Colonic mucosa (tissue), 4 donors: ENCODE measurements around the gene CDR2L. TPM values are rescaled to one million over a fixed set of nuclear protein-coding genes. Genes with fewer than 3 reads are reported as not detected.
"Not testable (repeated sequence)": the region's sequence is repeated elsewhere in the genome, so short reads cannot be mapped to it uniquely, and the experiment has no call there.

ENCODE experiments used
- DNase-seq: peaks from one replicate; pipeline ENCODE4 v3.0.0-alpha.2; 2020
- H3K27ac ChIP-seq: fragments of 200-600 bp; one replicate; pipeline ENCODE4 v1.8.0; 2021
- H3K27me3 ChIP-seq: fragments of 200-600 bp; one replicate; pipeline ENCODE4 v1.8.0; 2021
- H3K36me3 ChIP-seq: fragments of 200-600 bp; one replicate; pipeline ENCODE4 v1.8.0; 2021
- H3K4me1 ChIP-seq: fragments of 200-600 bp; one replicate; pipeline ENCODE4 v1.8.0; 2021; ENCODE audit warnings: mild to moderate bottlenecking
- H3K4me3 ChIP-seq: fragments of 200-600 bp; one replicate; pipeline ENCODE4 v1.8.0; 2021
- H3K9ac ChIP-seq, 2 donors: one replicate each; pipeline ENCODE4 v1.7.0; 2013; ENCODE audit warnings: control low read depth in 2 of 2, low read depth in 2 of 2, low read length in 2 of 2
- H3K9me3 ChIP-seq: fragments of 200-600 bp; one replicate; pipeline ENCODE4 v1.8.0; 2021
- CTCF ChIP-seq: fragments of 200-600 bp; IDR thresholded peaks from one replicate; pipeline ENCODE4 v1.8.0; 2022; ENCODE audit warnings: antibody characterized with exemption, mild to moderate bottlenecking
- intact Hi-C: fragments of 100-400 bp; cut with DNase I; formaldehyde crosslinking; loops from one replicate; pipeline ENCODE4 v1.14.1; 2022
- total RNA-seq, 2 donors: library from RNA; stranded (reverse); fragmentation: NEBNext Ultra II Directional in 1 of 2; extraction: Animal tissue kit (Norgen Biotek cat#: 25700) in 1 of 2; gene quantifications; one replicate each; pipeline ENCODE4 v1.2.1, GENCODE V29; 2021
- donor health status: healthy.
- donor health status: DM: no; HTN: no; CAD: no.
- donor health status: DM: no; HTN: no; CAD: no.

Gene CDR2L
- total RNA-seq, 2 donors from 2014 or later: 3.7 to 4.1 TPM

GRCh38 chr17:75036643-75037268, 49.3 kb downstream of the CDR2L start:
- H3K9ac ChIP-seq: peak overlapping the region in 1 of 2 donors; percentile 49
- peaks cover 21% of the 10 kb centered on the region for H3K36me3 ChIP-seq
- no peaks in the 10 kb centered on the region for H3K27me3 ChIP-seq
- peak; percentile 92 for DNase-seq
- H3K4me1 ChIP-seq: peaks cover 3% of the 10 kb centered on the region
- no peak overlapping the region for H3K4me3 ChIP-seq
- no peak for TF ChIP-seq CTCF
- H3K27ac ChIP-seq: peak overlapping the region; percentile 72
- no peaks in the 10 kb centered on the region for H3K9me3 ChIP-seq
- intact Hi-C loops: no loop called here

- H3K4me1 ChIP-seq: no peaks in the 10 kb centered on the region
- peaks cover 21% of the 10 kb centered on the region for H3K36me3 ChIP-seq
- no peak overlapping the region for H3K27ac ChIP-seq
- DNase-seq: no peak
- H3K9ac ChIP-seq: no peak overlapping the region
- no peak overlapping the region for H3K4me3 ChIP-seq
- intact Hi-C loops: no loop called here
- no peaks in the 10 kb centered on the region for H3K27me3 ChIP-seq
- no peak for TF ChIP-seq CTCF
- no peaks in the 10 kb centered on the region for H3K9me3 ChIP-seq
Measured at GRCh38 chr17:75039238-75039637, 51.8 kb downstream of the CDR2L start.

- H3K27me3 ChIP-seq: no peaks in the 10 kb centered on the region
- no peak for TF ChIP-seq CTCF
- no peak overlapping the region for H3K27ac ChIP-seq
- no peak overlapping the region for H3K4me3 ChIP-seq
- H3K4me1 ChIP-seq: no peaks in the 10 kb centered on the region
- H3K36me3 ChIP-seq: peaks cover 21% of the 10 kb centered on the region
- DNase-seq: no peak
- no peak overlapping the region for H3K9ac ChIP-seq
- intact Hi-C loops: no loop called here
- no peaks in the 10 kb centered on the region for H3K9me3 ChIP-seq
Measured at GRCh38 chr17:75041656-75042280, 54.3 kb downstream of the CDR2L start.

- H3K4me3 ChIP-seq, intact Hi-C loops, DNase-seq, H3K27me3 ChIP-seq, H3K27ac ChIP-seq, H3K4me1 ChIP-seq, H3K9ac ChIP-seq, H3K9me3 ChIP-seq: not testable (repeated sequence)
- peaks cover 15% of the 10 kb centered on the region for H3K36me3 ChIP-seq
Measured at GRCh38 chr17:75043789-75044188, 56.4 kb downstream of the CDR2L start.

- no peak for DNase-seq
- Histone ChIP-seq H3K27ac (no peak overlapping the region), H3K27me3 (no peaks in the 10 kb centered on the region), H3K36me3 (peaks cover 9% of the 10 kb centered on the region), H3K9ac (no peak overlapping the region), H3K4me1 (no peaks in the 10 kb centered on the region), H3K4me3 (no peak overlapping the region), H3K9me3 (no peaks in the 10 kb centered on the region)
- intact Hi-C loops: no loop called here
- TF ChIP-seq CTCF: no peak
Measured at GRCh38 chr17:75044716-75045115, 57.3 kb downstream of the CDR2L start.

- Histone ChIP-seq H3K9ac (peak overlapping the region; percentile 95 to 98), H3K4me3 (peak overlapping the region; percentile 92), H3K27ac (peak overlapping the region; percentile 95)
- H3K9me3 ChIP-seq, DNase-seq, H3K36me3 ChIP-seq, intact Hi-C loops, H3K4me1 ChIP-seq, H3K27me3 ChIP-seq: not testable (repeated sequence)
Measured at GRCh38 chr17:75045946-75046406, 58.5 kb downstream of the CDR2L start.
